Adipose tissue (tissue), 3 donors: Measurements from ENCODE around the gene MFSD12. TPM values are rescaled to one million over a fixed set of nuclear protein-coding genes. Genes with fewer than 3 reads are reported as not detected.

Experiments used
- H3K27ac ChIP-seq: one replicate; pipeline ENCODE4 v1.5.1; 2013; ENCODE audit warnings: low read depth, low read length
- WGBS, 3 donors: extraction: QIAGEN DNeasy Blood & Tissue Kit; methylation state at CpG; one replicate each; pipeline ENCODE4 v1.1.7; 2013; 5-methylcytosine and 5-hydroxymethylcytosine counted together
- polyA plus RNA-seq, 3 donors: library from polyadenylated mRNA; stranded (reverse); fragments of 200-250 nt; gene quantifications; one replicate each; pipeline ENCODE4 v1.2.3, GENCODE V29; 2013
- donor health status: healthy with polysubstance abuse.
- donor health status: Bipolar disorder and iron deficiency.
- donor health status: healthy.

Gene MFSD12
- polyA plus RNA-seq, 3 donors: 26.3 to 32.9 (median 31.8) TPM

GRCh38 chr19:3543150-3544057 lies 14.0 kb downstream of the MFSD12 start:
- WGBS, 3 donors: 77 to 88% (median 83%) methylated on average over 38 to 47 of the region's 47 CpGs
- H3K27ac ChIP-seq: no peak overlapping the region

- 92 to 98% (median 96%) methylated on average over 1 of the region's 1 CpG for WGBS, 3 donors
- no peak overlapping the region for H3K27ac ChIP-seq
These were observed 17.6 kb downstream of the MFSD12 start for GRCh38 chr19:3539756-3540118.

GRCh38 chr19:3538965-3539755 lies 18.2 kb downstream of the MFSD12 start, which contains the start of gene TEKTIP1:
Gene TEKTIP1, plus strand, starts transcription at chr19:3539174. Its CDS starts 4 bp downstream, at chr19:3539178.
- no peak within 1 kb of the TSS for H3K27ac ChIP-seq

GRCh38 chr19:3538258-3538929 lies 19.0 kb downstream of the MFSD12 start:
- H3K27ac ChIP-seq: no peak overlapping the region
- WGBS, 3 donors: 83 to 88% (median 85%) methylated on average over 24 to 25 of the region's 25 CpGs

More at GRCh38 chr19:3538965-3539755, 18.2 kb downstream of the MFSD12 start, which contains the start of gene TEKTIP1:
- 60 to 69% (median 65%) methylated on average over 26 to 28 of the region's 28 CpGs for WGBS, 3 donors

- 75 to 86% (median 76%) methylated on average over 21 to 22 of the region's 22 CpGs for WGBS, 3 donors
These were observed 19.7 kb downstream of the MFSD12 start for GRCh38 chr19:3537438-3538240.

GRCh38 chr19:3537101-3537437 lies 20.3 kb downstream of the MFSD12 start:
- WGBS, 3 donors: 59 to 81% (median 62%) methylated on average over 12 to 13 of the region's 13 CpGs
- H3K27ac ChIP-seq: no peak overlapping the region

More at GRCh38 chr19:3537438-3538240, 19.7 kb downstream of the MFSD12 start:
- H3K27ac ChIP-seq: no peak overlapping the region

GRCh38 chr19:3536429-3537100 lies 20.8 kb downstream of the MFSD12 start:
- no peak overlapping the region for H3K27ac ChIP-seq
- WGBS, 3 donors: 62 to 73% (median 71%) methylated on average over 27 of the region's 27 CpGs

- H3K27ac ChIP-seq: no peak overlapping the region
- 77 to 90% (median 82%) methylated on average over 9 to 10 of the region's 10 CpGs for WGBS, 3 donors
These were observed 21.4 kb downstream of the MFSD12 start for GRCh38 chr19:3535981-3536380.

- no peak overlapping the region for H3K27ac ChIP-seq
- 92 to 95% (median 95%) methylated on average over 14 of the region's 14 CpGs for WGBS, 3 donors
These were observed 21.8 kb downstream of the MFSD12 start for GRCh38 chr19:3535563-3535965.

GRCh38 chr19:3535235-3535535 lies 22.2 kb downstream of the MFSD12 start:
- 95 to 96% (median 95%) methylated on average over 9 of the region's 9 CpGs for whole genome bisulfite sequencing, 3 donors
- H3K27ac ChIP-seq: no peak overlapping the region

- H3K27ac ChIP-seq: no peak overlapping the region
- 92 to 95% (median 92%) methylated on average over 38 of the region's 38 CpGs for WGBS, 3 donors
These were observed 22.8 kb downstream of the MFSD12 start for GRCh38 chr19:3534375-3535234.

GRCh38 chr19:3533563-3534216 lies 23.7 kb downstream of the MFSD12 start:
- 73 to 89% (median 87%) methylated on average over 12 of the region's 12 CpGs for WGBS, 3 donors
- H3K27ac ChIP-seq: no peak overlapping the region

- no peak overlapping the region for H3K27ac ChIP-seq
- 87 to 92% (median 88%) methylated on average over 16 to 17 of the region's 17 CpGs for WGBS, 3 donors
These were observed 24.4 kb downstream of the MFSD12 start for GRCh38 chr19:3533033-3533432.

- 94 to 97% (median 96%) methylated on average over 30 to 33 of the region's 33 CpGs for WGBS, 3 donors
- H3K27ac ChIP-seq: no peak overlapping the region
These were observed 25.1 kb downstream of the MFSD12 start for GRCh38 chr19:3532154-3532786.

GRCh38 chr19:3531716-3532115 lies 25.7 kb downstream of the MFSD12 start:
- no peak overlapping the region for H3K27ac ChIP-seq
- 92 to 95% (median 94%) methylated on average over 29 of the region's 29 CpGs for WGBS, 3 donors

- 97 to 99% (median 98%) methylated on average over 10 to 12 of the region's 12 CpGs for WGBS, 3 donors
- H3K27ac ChIP-seq: no peak overlapping the region
These were observed 27.0 kb downstream of the MFSD12 start for GRCh38 chr19:3530389-3530788.
